HepG2 (cell line): Measurements from ENCODE around the gene SULT2A1.
A peak's percentile ranks its signal among the peaks of the same experiment; 100 is the strongest.

Experiments used
- ARNTL ChIP-seq: sonication (generic); formaldehyde crosslinking; IDR thresholded peaks from 2 replicates; pipeline ENCODE4 v1.4.0; 2020; ENCODE audit warnings: mild to moderate bottlenecking, missing genetic modification reagents
- CAMTA2 ChIP-seq: sonication (generic); formaldehyde crosslinking; IDR thresholded peaks from 2 replicates; pipeline ENCODE4 v1.4.0; 2020; ENCODE audit warnings: mild to moderate bottlenecking, missing genetic modification reagents, borderline replicate concordance
- EED ChIP-seq: sonication (generic); formaldehyde crosslinking; IDR thresholded peaks from 2 replicates; pipeline ENCODE4 v1.5.0; 2020; ENCODE audit warnings: mild to moderate bottlenecking, missing genetic modification reagents
- ELK4 ChIP-seq: sonication (generic); formaldehyde crosslinking; IDR thresholded peaks from 2 replicates; pipeline ENCODE4 v1.9.0; 2021; ENCODE audit warnings: missing genetic modification reagents, borderline replicate concordance
- FOXA1 ChIP-seq, 2 experiments: fragments of 450-650 bp in 1 of 2; sonication (generic) in 1 of 2; formaldehyde crosslinking in 1 of 2; IDR thresholded peaks; 2 replicates each; pipeline versions ENCODE4 v1.4.0 to v1.6.1; 2016 to 2020; ENCODE audit warnings: missing genetic modification reagents in 1 of 2
- GABPA ChIP-seq, 2 experiments: IDR thresholded peaks; 2 replicates each; pipeline ENCODE4 v1.6.1; 2011 to 2016; ENCODE audit warnings: low read depth in 2 of 2, low read length in 1 of 2, missing biosample characterization in 1 of 2, missing genetic modification characterization in 1 of 2
- JUNB ChIP-seq: sonication (generic); formaldehyde crosslinking; IDR thresholded peaks from 2 replicates; pipeline ENCODE4 v1.8.0; 2022; ENCODE audit warnings: missing genetic modification reagents, mild to moderate bottlenecking, borderline replicate concordance
- KLF6 ChIP-seq: IDR thresholded peaks from 2 replicates; pipeline ENCODE4 v1.8.0; 2016; ENCODE audit warnings: missing biosample characterization, missing genetic modification reagents

GRCh38 chr19:47896773-47897172, 10.7 kb upstream of the SULT2A1 start:
- TF ChIP-seq KLF6 (CRISPR knock-in tag) (no peak), FOXA1 (IDR thresholded peaks at IDR 0.05) (no peak), FOXA1 (CRISPR knock-in tag; IDR thresholded peaks at IDR 0.05) (peak; percentile 31; the same call in 1 of the 2 replicates), CAMTA2 (CRISPR knock-in tag) (no peak), EED (no peak), ARNTL (CRISPR knock-in tag) (no peak), ELK4 (CRISPR knock-in tag) (no peak), JUNB (CRISPR knock-in tag) (no peak), GABPA (IDR thresholded peaks at IDR 0.05; ENCODE audit: low read depth, low read length) (no peak), GABPA (CRISPR knock-in tag; IDR thresholded peaks at IDR 0.05; ENCODE audit: low read depth) (no peak)
